Activated CD8-positive, alpha-beta memory T cell treated with anti-CD3 and anti-CD28 coated beads, Interleukin-2, amount 50 U/mL, for 24 hours (primary cell): ENCODE measurements around the gene ZNF430.
"Not testable (repeated sequence)": the region's sequence is repeated elsewhere in the genome, so short reads cannot be mapped to it uniquely, and the experiment has no call there.

Experiments
- DNase-seq: peaks from one replicate; pipeline ENCODE4 v3.0.0-alpha.2; 2020; ENCODE audit errors: extremely low read depth

Gene ZNF430

DNA sequence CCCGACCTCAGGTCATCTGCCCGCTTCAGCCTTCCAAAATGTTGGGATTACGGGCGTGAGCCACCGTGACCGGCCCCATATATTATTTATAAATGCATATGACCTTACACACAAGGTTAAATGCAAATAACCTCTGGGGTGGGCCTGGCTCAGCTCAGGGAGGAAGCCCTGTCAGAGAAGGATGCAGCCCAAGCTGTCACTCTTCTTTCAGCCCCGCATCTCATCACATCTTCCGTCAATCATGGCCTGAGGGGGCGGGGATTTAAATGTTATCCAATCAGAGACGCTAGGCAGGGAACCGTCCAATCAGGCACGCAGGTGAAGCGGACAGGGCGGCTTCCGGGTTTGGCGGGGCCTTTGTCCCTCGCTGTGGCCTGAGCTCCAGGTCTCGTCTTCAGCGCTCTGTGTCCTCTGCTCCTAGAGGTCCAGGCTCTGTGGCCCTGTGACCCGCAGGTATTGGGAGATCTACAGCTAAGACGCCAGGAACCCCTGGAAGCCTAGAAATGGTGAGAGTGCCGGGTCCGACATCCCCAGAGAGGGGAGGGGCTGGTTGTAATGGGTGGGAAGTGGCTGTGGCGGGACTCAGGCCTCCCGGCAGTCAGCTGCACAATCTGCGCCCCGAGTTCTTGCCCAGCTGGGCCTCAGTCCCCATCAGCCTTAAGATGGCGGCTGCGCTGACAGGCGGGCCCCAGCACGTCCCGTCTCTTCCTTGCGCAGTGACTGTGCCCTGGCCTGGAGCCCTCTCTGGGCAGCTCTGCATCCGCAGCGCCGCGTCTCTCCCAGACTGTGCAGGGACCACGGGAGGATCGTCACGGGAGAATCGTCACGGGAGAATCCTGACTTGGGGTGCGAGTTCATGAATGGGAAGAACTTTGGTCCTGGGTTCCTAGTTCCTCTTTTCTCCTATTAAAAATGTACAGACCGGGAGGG is at the start of gene ZNF430:
TSS of gene ZNF430 (plus strand) at position 360 of the 930 bp plus-strand sequence. CDS start at position 504, 144 bp downstream.
- DNase-seq = peak; percentile 90

DNA sequence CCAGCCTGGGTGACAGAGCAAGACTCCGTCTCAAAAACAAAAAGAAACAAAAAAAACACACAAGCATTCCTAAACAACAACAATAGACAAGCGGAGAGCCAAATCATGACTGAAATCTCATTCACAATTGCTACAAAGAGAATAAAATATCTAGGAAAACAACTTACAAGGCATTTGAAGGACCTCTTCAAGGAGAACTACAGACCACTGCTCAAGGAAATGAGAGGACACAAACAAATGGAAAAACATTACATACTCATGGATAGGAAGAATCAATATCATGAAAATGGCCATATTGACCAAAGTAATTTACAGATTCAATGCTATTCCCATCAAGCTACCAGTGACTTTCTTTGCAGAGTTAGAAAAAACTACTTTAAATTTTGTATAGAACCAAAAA is 27.7 kb upstream of the ZNF430 start:
- DNase-seq = not testable (repeated sequence)

DNA sequence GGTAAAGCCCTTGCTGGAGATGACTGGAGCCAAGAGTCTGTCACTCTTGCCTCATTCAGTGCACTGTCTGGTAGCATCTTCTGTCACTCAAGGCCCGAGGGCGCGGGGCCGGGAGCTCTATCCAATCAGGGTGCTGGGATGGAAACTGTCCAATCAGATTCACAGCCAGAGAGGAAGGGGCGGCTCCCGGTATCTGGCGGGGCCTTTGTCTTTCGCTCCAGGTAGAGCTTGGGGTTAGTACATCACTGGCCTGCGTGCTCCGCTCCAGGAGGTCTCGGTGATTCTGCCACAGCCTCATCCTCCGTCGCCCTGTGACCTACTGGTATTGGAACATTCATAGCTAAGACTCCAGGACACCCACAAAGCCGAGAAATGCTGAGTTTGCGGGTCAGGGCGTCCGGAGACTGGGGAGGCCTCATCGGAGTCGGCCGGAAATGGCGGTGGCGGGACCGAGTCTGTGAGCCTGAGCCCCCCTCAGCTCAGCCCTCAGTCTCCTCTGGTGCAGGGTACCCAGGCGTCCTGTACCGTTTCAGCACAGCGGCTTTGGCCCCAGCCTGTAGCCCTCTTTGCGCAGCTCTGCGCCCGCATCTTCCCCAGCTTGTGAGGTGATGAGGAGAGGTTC is 20.6 kb upstream of the ZNF430 start:
- peak; percentile 83 for DNase-seq

DNA sequence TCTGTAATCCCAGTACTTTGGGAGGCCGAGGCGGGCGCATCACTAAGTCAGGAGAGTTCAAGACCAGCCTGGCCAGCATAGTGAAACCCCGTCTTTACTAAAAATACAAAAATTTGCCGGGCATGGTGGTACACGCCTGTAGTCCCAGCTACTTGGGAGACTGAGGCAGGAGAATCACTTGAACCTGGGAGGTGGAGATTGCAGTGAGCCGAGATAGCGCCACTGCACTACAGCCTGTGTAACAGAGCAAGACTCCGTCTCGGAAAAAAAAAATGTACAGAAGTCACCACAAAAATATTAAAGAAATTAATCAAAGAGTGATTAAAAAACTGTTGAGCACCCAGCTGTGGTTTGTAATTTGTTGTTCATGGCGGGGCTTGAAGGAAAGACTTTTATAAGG is 781 bp downstream of the ZNF430 start:
- DNase-seq = not testable (repeated sequence)

DNA sequence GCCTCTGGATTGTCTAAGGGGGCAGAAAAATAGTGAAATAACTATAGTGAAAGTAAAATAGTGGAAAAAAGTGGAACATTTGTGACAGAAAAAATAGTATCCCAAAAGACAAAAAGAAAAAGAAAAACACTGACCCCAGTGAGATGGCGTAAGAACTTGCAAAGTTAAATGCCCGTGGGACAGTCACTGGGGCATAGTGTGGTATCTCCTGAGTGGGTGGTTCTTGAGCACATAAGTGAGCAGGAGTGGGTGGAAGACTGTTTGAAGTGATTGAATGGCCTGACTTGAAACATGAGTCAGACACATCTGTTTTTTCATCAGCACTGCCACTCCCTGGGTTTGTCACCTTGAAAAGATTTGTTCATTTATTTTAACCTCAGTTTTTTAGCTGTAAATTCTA is 2.5 kb downstream of the ZNF430 start:
- DNase-seq = no peak

DNA sequence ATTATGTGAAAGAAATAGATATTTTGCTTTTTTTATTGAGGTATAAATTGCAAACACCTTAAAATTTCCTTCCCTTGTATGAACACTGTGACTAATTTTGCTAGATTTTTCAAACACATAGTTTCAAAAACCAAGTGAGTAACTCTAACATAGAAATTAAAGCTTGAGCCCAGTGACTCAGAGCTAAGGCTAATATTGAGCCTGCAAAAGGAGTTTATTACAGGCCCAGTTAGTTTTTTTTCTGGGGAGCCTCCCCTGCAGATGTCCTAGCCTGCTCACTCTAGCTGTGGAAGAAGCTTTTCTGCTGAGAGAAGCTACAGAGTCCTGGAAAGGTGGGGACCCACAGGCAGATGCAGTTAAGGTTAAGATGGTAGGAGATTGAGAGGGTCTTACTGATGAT is 3.4 kb downstream of the ZNF430 start:
- DNase-seq = no peak

DNA sequence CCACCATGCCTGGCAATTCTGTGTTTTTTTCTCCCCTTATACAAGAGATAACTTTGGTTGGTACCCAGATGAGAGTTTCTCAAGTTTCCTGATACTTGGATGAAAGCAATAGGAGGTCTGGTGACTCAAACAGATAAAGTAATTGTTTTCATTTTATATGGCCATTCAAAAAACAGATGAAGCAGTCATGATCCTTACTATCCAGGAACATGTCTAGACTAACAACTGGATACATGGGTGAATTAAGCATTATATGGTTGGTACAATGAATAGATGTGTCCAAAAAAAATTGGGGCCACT is 8.5 kb downstream of the ZNF430 start:
- no peak for DNase-seq

DNA sequence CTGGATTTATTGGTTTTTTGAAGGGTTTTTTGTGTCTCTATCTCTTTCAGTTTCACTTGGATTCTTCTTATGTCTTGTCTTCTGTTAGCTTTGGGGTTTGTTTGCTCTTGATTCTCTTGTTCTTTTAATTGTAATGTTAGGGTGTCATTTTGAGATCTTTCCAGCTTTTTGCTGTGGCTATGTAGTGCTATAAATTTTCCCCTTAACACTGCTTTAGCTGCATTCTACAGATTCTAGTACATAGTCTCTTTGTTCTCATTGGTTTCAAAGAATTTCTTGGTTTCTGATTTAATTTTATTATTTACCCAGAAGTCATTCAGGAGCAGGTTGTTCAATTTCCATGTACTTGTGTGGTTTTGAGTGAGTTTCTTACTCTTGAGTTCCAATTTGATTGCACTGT is 24.6 kb downstream of the ZNF430 start:
- no peak for DNase-seq

DNA sequence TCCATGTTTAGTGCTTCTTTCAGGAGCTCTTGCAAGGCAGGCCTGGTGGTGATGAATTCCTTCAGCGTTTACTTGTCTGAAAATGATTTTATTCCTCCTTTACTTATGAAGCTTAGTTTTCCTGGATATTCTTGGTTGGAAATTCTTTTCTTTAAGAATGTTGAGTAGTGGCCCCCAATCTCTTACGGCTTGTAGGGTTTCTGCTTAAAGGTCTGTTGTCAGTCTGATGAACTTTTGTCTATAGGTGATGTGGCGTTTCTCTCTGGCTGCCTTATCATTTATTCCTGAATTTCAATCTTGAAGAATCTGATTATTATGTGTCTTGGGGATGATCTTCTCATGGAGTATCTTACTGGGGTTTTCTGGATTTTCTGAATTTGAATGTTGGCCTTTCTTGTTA is 26.0 kb downstream of the ZNF430 start:
- no peak for DNase-seq

DNA sequence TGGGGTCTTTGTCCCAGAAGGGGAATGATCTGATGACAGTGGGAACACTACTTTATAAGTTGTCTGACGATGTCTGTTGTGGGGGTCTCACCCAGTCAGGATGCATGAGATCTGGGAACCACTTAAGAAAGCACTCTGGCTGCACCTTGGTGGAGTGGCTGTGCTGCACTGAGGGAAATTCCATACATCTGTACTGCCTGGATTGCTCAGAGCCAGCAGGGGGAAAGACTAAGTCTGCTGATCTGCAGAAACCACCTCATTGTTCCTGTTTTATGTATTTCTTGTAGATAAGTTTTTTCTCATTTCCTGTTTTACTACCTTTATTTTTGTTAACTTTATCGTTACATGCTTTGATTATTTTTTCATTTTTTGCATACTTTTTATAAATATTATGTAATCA is 27.3 kb downstream of the ZNF430 start:
- DNase-seq = no peak

DNA sequence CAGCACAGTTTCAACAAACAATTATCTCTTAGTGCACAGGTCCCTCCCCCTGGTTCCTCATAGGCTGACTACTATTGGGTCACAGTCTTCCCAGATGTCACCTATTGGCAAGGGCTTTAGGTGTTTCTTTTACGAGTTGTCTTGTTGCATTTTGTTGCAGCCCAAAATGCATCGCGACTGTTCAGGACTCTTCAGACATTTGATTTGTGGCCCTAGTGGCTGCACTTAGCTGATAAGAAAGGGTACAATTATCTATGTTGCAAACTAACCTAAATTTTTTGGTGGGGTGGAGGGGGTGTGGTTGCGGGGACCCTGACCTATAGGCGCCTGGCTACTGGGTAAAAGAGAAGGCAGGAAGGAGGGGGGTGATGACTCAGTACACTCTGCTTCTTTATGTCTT is 32.4 kb downstream of the ZNF430 start:
- DNase-seq = no peak

DNA sequence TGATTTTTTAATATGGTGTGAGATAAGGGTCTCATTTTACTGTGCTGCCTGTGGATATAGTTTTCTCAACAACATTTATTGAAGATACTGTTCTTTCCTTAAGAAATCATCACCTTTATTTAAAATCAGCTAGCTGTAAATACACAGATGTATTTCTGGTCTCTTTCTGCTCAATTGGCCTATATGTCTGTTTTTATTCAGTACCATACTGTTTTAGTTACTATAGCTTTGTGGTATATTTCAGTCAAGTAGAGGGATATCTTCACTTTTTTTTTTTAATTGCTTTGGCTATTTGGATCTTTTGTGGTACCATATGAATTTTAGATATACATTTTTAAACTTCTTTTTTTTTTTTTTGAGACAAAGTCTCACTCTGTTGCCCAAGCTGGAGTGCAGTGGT is 44.9 kb downstream of the ZNF430 start:
- no peak for DNase-seq

DNA sequence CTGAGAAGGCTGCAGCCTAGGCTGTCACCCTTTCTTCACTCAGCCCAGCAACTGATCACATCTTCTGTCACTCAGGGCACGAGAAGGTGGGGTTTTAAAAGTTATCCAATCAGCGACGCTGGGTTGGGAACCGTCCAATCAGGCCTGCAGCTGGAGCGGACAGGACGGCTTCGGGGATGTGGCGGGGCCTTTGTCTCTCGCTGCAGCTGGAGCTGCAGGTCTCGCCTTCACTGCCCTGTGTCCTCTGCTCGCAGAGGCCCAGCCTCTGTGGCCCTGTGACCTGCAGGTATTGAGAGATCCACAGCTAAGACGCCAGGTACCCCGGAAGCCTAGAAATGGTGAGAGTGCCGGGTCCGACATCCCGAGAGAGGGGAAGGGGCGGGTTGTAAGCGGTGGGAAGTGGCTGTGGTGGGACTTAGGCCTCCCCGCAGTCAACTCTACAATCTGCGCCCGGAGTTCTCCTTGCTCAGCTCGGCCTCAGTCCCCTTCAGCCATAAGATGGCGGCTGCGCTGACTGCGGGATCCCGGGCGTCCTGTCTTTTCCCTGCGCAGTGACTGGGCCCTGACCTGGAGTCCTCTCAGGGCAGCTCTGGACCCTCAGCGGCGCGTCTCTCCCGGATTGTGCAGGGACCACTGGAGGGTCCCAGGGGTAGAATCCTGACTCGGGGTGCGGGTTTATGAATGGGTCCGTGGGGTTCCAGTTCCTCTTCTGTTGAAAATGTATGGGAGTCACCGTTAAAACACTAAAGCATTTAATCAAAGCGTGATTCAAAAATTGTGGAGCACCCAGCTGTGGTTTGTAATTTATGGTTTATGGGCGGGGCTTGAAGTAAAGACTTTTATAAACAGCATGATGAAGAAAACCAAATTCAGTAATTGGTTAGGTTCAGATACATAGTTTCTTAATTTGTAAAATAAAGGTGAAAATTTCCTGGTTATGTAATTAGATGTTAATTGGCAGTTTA is 61.8 kb downstream of the ZNF430 start, which contains the start of gene ZNF714:
TSS of gene ZNF714 (plus strand) at position 193 of the 965 bp plus-strand sequence. CDS start 16,066 bp downstream, outside the sequence.
- peak; percentile 77 for DNase-seq

DNA sequence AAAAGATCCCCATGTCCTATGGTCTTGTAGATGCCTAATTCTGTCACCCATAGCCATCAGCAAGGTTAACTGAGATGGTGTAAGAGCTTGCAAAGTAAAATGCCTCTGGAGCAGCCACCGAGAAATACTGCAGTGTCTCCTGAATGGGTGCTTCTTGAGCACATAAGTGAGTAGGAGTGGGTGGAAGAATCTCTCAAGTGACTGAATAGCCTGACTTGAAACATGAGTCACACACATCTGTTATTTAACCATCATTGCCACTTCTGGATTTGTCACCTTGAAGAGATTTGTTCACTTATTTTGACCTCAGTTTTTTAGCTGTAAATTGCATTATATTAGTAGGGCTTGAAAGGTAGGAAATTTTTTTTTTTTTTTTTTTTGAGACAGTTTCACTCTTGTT is 63.9 kb downstream of the ZNF430 start:
- DNase-seq = no peak

DNA sequence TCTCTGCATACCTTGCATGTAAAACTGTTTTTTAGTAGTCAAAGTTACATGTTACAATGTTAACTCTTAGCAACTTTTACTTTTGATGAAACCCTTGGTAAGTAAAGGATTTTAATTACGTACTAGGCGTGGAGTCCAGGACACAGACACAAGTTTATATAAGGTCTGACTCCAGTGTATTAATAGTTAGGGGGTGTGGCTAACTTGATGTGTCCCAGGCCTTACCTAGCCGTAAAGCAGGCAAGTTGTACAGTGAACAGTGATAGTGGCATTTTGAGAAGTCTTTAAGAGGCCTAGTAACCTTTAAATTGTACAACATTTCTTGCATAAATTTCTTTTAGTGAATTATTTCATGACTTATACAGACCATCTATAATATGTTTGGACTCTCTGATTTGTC is 67.4 kb downstream of the ZNF430 start:
- DNase-seq = no peak

DNA sequence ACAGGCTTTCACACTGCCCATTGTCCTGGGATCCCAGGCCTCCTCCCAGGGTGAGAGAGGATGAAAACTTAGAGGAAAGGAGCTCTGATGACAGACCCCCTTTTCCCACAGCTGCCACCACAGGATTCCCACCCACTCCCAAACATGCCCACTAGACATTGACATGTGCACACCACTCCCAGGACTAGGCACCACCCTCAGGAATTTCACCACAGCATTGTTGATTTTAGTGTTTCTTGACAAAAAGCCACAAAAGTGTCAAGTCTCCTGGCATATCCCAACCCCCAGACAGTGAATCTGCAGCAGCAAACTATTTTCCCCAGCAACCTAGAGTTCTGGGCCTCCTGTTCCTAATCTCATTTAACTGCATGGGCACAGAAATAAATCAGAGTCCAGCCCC is 71.7 kb downstream of the ZNF430 start:
- no peak for DNase-seq

DNA sequence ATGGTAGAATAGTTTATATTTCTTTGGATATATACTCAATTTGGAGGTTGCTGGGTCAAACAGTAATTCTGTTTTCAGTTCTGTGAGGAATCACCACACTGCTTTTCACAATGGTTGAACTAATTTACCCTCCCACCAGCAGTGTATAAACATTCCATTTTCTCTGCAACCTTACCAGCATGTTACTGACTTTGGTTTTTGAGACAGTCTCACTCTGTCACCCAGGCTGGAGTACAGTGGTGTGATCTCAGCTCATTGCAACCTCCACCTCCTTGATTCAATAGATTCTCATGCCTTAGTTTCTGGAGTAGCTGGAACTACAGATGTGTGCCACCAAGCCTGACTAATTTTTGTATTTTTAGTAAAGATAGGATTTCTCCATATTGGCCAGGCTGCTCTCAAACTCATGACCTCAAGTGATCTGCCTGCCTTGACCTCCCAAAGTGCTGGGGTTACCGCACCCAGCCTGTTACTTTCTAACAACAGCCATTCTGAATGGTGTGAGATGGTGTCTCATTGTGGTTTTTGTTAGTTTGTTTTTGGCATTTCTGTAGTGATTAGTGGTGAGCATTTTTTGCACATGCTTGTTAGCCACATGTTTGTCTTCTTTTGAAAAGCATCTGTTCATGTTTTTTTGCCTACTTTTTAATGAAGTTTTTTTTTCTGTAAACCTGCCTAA is 74.0 kb downstream of the ZNF430 start:
- no peak for DNase-seq

DNA sequence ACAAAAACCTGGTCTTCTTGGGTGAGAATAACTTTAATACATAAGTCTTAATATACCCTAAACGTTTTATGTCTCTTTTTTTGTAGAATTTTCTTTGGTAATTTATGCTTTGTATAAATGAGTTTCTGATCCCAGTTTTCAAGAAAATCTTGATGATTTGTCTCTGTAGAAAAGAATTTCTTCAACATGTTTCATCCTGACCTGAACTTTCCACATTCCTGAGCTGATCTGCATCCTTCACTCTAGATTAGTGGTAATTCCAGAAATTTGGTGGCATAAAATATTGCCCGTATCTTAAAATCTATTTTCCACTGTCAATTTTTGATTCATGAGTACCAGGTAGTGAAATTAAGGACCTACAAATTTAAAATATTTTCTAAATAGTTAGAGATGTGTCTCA is 77.8 kb downstream of the ZNF430 start:
- DNase-seq = no peak

DNA sequence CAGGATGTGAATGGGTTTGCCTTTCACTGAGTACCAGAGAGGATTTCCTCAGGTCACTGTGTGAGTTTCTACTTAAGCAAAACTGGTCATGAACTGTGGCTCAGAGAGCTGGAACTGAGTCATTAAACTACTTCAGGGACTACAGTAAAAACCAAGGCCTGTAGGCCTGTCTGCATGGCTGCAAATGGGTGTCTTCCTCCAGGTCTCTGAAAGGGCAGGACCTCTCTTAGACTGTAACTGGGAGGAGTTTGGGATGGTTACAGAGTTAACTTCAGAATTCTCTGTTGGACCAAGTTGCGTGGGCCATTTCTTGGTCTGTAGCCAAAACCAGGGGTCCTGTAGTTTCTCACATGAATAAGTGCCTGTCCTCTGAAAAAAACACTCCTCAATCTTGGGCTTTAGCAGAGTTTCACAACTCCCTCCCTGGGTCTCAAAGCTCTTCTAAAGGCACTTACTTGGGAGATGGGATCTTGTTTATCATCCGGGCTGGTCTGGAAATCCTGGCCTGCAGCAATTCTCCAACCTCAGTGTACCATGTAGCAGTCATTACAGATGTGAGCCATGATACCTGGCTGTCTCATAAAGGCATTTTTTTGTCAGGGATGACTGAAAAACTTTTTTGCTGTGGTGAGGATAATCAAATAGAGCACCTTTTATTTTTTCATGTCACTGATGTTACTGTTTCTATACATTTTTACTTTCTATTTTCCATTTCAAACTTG is 81.2 kb downstream of the ZNF430 start:
- no peak for DNase-seq

DNA sequence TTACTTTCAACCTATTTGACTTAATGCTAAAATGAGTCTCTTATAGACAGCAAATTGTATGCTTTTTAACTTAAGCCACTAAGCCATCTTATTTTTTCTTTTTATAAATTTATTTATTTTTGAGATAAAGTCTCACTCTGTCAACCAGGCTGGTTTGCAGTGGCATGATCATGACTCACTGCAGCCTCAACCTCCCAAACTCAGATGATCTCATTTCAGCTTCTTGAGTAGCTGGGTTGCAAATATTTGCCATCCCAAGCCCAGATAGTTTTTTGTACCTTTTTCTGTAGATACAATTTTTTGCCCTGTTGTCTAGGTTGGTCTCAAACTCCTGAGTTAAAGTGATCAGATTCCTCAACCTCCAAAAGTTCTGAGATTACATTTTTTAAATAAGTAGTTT is 88.7 kb downstream of the ZNF430 start:
- no peak for DNase-seq
